Lung (tissue), 12 donors: Measurements from ENCODE around the gene GABBR1. TPM values are rescaled to one million over a fixed set of nuclear protein-coding genes. Genes with fewer than 3 reads are reported as not detected.

Experiments
- ATAC-seq: fragments of 200-7000 bp; cut with Tn5 transposase; one replicate; pipeline ENCODE4 v1.9.1; 2020; ENCODE audit warnings: moderate number of reproducible peaks; ENCODE audit not compliant: insufficient read depth, low FRiP score
- DNase-seq, 3 donors: peaks; one replicate each; pipeline ENCODE4 v3.0.0-alpha.2; 2013 to 2017
- H3K27ac ChIP-seq, 2 donors: one replicate each; pipeline ENCODE4 v1.5.1; 2013; ENCODE audit warnings: mild to moderate bottlenecking in 2 of 2, moderate library complexity in 2 of 2, control low read depth in 1 of 2, inconsistent platforms in 1 of 2, low read depth in 1 of 2, low read length in 1 of 2
- H3K27me3 ChIP-seq, 3 donors: one replicate each; pipeline ENCODE4 v1.5.1; 2013; ENCODE audit warnings: low read length in 2 of 3; ENCODE audit not compliant: control insufficient read depth in 3 of 3, insufficient read depth in 3 of 3
- H3K36me3 ChIP-seq, 4 donors: one replicate each; pipeline ENCODE4 v1.5.1; 2013; ENCODE audit warnings: low read length in 4 of 4, mild to moderate bottlenecking in 1 of 4, moderate library complexity in 1 of 4; ENCODE audit not compliant: control insufficient read depth in 4 of 4, insufficient read depth in 4 of 4
- H3K4me1 ChIP-seq, 5 donors: one replicate each; pipeline ENCODE4 v1.5.1; 2013; ENCODE audit warnings: low read length in 5 of 5, mild to moderate bottlenecking in 2 of 5, moderate library complexity in 1 of 5; ENCODE audit not compliant: control insufficient read depth in 5 of 5, insufficient read depth in 5 of 5
- H3K4me3 ChIP-seq: one replicate; pipeline ENCODE4 v1.5.1; 2013; ENCODE audit warnings: mild to moderate bottlenecking, control low read depth, moderate library complexity
- H3K9ac ChIP-seq, 2 donors: one replicate each; pipeline ENCODE4 v1.5.1; 2013; ENCODE audit warnings: low read length in 2 of 2, control low read depth in 1 of 2; ENCODE audit not compliant: insufficient read depth in 1 of 2
- H3K9me3 ChIP-seq, 4 donors: one replicate each; pipeline ENCODE4 v1.5.1; 2013; ENCODE audit warnings: low read length in 3 of 4, mild to moderate bottlenecking in 1 of 4, moderate library complexity in 1 of 4; ENCODE audit not compliant: control insufficient read depth in 4 of 4, insufficient read depth in 3 of 4
- WGBS, 2 donors: extraction: QIAGEN DNeasy Blood & Tissue Kit; methylation state at CpG; one replicate each; pipeline ENCODE4 v1.1.7; 2013; 5-methylcytosine and 5-hydroxymethylcytosine counted together
- polyA plus RNA-seq, 2 donors: library from polyadenylated mRNA; stranded (reverse); fragments of 200-250 nt; gene quantifications; one replicate each; pipeline ENCODE4 v1.2.1, GENCODE V29; 2013
- total RNA-seq, 2 donors: library from RNA; depleted of rRNA in 1 of 2; stranded (reverse); fragments of >200 nt in 1 of 2; gene quantifications; one replicate each; pipeline ENCODE4 v1.2.1, GENCODE V29; 2014 to 2021
- TF ChIP-seq, protein P1 (sequence below): IDR thresholded peaks from 2 replicates; pipeline ENCODE4 v1.5.1; 2012; ENCODE audit warnings: mild to moderate bottlenecking; ENCODE audit errors: control extremely low read depth, extremely low read depth
- donor health status: control.
- donor health status: control.
- donor health status: Bipolar disorder and iron deficiency.
- donor health status: healthy.
- donor health status: DM: yes; HTN: yes; CAD: no.

Gene GABBR1
- total and polyA plus RNA-seq, 4 donors, result 12.9 to 35.7 (median 25.0) TPM

DNA sequence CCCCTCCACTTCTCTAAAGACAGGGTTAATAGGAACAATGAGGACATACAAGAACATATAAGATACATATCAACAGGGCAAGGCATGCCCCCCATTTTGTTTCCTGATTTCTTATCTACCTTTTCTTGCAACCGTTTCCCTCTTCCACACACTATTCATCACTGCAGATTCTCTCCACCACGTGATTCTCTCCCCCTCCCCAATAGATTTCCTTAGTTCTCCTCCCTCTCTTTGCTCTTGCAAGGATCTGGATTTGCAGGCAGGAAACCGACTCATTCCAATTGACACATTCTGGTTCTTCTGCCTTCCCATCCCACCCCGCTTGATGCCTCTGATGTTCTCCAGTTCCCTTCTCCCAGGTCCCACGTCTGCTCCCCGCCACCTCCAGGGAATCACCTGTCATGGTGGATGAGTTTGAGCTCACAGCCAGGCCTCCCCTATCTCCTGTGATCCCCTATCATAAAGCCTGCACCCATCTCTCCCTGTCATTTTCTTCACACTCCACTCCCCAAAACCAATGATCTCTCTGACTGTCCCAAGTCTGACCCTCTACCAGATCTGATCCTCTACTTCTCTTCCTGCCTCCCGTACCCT, 7.5 kb downstream of the GABBR1 start:
- ATAC-seq (no peak), DNase-seq (no peak)
- 52 to 65% methylated on average over 7 of the region's 7 CpGs for WGBS, 2 donors
- Histone ChIP-seq H3K27ac (no peak overlapping the region), H3K36me3 (peaks cover 6 to 15% (median 9%) of the 10 kb centered on the region in 4 donors), H3K9ac (no peak overlapping the region), H3K9me3 (no peaks in the 10 kb centered on the region), H3K4me1 (peaks cover 0 to 11% (median 6%) of the 10 kb centered on the region in 5 donors), H3K27me3 (no peaks in the 10 kb centered on the region), H3K4me3 (no peak overlapping the region)
- TF ChIP-seq, protein P1, sequence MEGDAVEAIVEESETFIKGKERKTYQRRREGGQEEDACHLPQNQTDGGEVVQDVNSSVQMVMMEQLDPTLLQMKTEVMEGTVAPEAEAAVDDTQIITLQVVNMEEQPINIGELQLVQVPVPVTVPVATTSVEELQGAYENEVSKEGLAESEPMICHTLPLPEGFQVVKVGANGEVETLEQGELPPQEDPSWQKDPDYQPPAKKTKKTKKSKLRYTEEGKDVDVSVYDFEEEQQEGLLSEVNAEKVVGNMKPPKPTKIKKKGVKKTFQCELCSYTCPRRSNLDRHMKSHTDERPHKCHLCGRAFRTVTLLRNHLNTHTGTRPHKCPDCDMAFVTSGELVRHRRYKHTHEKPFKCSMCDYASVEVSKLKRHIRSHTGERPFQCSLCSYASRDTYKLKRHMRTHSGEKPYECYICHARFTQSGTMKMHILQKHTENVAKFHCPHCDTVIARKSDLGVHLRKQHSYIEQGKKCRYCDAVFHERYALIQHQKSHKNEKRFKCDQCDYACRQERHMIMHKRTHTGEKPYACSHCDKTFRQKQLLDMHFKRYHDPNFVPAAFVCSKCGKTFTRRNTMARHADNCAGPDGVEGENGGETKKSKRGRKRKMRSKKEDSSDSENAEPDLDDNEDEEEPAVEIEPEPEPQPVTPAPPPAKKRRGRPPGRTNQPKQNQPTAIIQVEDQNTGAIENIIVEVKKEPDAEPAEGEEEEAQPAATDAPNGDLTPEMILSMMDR, result no peak

DNA sequence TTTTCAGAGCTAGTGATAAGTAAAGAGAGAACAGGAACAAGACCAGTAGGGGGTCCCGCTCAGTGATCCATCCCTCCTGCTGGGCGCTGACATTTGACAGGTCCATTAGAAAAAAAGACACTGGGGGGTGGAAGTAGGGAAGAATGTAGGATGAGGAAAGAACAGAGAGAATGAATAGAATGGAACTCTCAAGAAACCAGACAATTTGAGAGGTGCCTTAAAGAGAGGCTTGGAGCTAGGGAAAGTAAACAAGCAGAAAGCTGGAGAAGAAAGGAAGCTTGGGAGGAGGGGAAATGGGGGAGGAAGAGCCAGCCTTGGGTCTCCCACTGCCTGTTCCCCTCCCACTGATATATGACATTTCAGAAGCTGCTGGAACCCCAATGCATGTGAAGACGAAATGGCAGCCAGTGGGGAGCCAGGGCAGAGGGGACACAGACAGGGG, 8.4 kb downstream of the GABBR1 start:
- Histone ChIP-seq H3K36me3 (peaks cover 8 to 15% (median 11%) of the 10 kb centered on the region in 4 donors), H3K4me3 (no peak overlapping the region), H3K4me1 (peaks cover 0 to 11% (median 6%) of the 10 kb centered on the region in 5 donors), H3K27ac (no peak overlapping the region), H3K9me3 (no peaks in the 10 kb centered on the region), H3K27me3 (no peaks in the 10 kb centered on the region), H3K9ac (no peak overlapping the region)
- DNase-seq (no peak), ATAC-seq (no peak)
- TF ChIP-seq, protein P1, result no peak
- WGBS, 2 donors, result 61 to 80% methylated on average over 3 of the region's 3 CpGs

DNA sequence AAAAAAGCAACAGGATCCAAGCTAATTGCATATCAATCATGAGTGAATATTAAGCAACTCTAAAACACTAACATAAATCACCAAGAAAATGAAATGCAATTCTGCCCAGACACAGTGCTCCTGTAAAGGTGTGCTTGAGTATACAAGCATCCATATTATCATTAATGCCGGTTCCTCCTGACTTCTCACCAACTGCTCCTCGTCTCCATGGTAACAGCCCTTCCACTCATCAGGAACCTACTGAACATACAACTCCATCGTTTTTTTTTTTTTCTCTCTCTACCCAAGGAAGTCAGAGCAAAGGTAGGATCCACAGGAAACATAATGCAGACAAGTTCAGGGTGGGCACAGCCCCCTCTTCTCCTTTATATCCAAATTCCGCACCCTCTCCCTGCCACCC, 12.4 kb downstream of the GABBR1 start:
- H3K9me3 ChIP-seq, result no peaks in the 10 kb centered on the region
- H3K4me3 ChIP-seq, result no peak overlapping the region
- WGBS, 2 donors, result 76 to 87% methylated on average over 4 of the region's 4 CpGs
- H3K27me3 ChIP-seq, result no peaks in the 10 kb centered on the region
- H3K27ac ChIP-seq, result no peak overlapping the region
- peaks cover 0 to 2% (median 0%) of the 10 kb centered on the region in 5 donors for H3K4me1 ChIP-seq
- ATAC-seq (no peak), DNase-seq (no peak)
- no peak overlapping the region for H3K9ac ChIP-seq
- TF ChIP-seq, protein P1, result no peak
- H3K36me3 ChIP-seq, result peaks cover 8 to 26% (median 15%) of the 10 kb centered on the region in 4 donors
